ENCODE results near the gene ETS2.

Gene ETS2

GRCh38 chr21:38857152-38857825 is 51.6 kb downstream of the ETS2 start:
- TF ChIP-seq CTCF (IDR thresholded peaks at IDR 0.05), result no peak

- TF ChIP-seq CTCF (IDR thresholded peaks at IDR 0.05), result no peak
Observed at GRCh38 chr21:38858026-38858811, 52.5 kb downstream of the ETS2 start.

- no peak for TF ChIP-seq CTCF (IDR thresholded peaks at IDR 0.05)
Observed at GRCh38 chr21:38858812-38859205, 53.1 kb downstream of the ETS2 start.

- TF ChIP-seq CTCF (IDR thresholded peaks at IDR 0.05), result no peak
Observed at GRCh38 chr21:38859852-38860251, 54.1 kb downstream of the ETS2 start.

GRCh38 chr21:38861056-38861455 is 55.3 kb downstream of the ETS2 start:
- no peak for TF ChIP-seq CTCF (IDR thresholded peaks at IDR 0.05)

- TF ChIP-seq CTCF (IDR thresholded peaks at IDR 0.05), result no peak
Observed at GRCh38 chr21:38861989-38862683, 56.4 kb downstream of the ETS2 start.

GRCh38 chr21:38863291-38863690 is 57.6 kb downstream of the ETS2 start:
- TF ChIP-seq CTCF (IDR thresholded peaks at IDR 0.05), result no peak

Measured in LNCAP (cell line).